C4-2B (cell line): ENCODE data around the gene CIAO3.

Experiments used
- H3K27ac ChIP-seq: fragments of 450-650 bp; 2 replicates; pipeline ENCODE4 v1.5.1; 2017
- CTCF ChIP-seq: fragments of 450-650 bp; conservative IDR thresholded peaks from 2 replicates; pipeline ENCODE4 v1.5.1; 2017; ENCODE audit warnings: mild to moderate bottlenecking
- ZFX ChIP-seq: fragments of 450-650 bp; IDR thresholded peaks from 2 replicates; pipeline ENCODE4 v1.6.1; 2017

Gene CIAO3

DNA sequence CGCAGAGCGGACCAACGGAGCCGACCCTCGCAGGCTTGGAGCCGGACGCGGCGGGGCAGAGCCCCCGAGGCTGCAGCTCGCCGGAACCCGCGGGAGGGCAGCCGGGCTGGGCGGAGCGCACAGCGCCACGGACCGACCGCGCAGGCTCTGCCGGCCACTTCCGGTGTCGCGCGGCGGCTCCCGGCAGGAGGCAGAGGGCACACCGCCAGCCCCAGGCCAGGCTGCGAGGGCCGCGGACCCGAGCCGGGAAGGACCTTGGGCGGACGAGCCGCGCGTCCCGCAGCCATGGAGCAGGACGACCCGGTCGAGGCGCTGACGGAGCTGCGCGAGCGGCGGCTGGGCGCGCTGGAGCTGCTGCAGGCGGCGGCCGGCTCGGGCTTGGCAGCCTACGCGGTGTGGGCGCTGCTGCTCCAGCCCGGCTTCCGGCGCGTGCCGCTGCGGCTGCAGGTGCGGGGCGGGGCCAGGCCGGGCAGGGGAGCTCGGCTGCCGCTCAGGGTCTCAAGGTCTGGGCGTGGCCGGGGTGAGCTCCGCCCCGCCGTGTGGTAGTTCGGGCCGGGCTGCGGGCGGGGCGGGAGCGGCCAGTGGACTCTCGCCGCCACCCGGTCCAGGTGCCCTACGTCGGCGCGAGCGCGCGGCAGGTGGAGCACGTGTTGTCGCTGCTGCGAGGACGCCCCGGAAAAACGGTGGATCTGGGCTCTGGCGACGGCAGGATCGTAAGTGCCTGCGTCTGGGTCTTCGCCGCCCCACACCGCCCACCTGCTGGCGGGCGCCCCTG is 19.6 kb downstream of the CIAO3 start, which contains the start of gene ANTKMT:
Gene ANTKMT (plus strand): TSS at position 157 of the 775 bp plus-strand sequence. CDS start 129 bp downstream, at position 286.
- H3K27ac ChIP-seq, result peak within 1 kb of the TSS; percentile 100
- TF ChIP-seq ZFX, result peak; percentile 46
- no peak for TF ChIP-seq CTCF

DNA sequence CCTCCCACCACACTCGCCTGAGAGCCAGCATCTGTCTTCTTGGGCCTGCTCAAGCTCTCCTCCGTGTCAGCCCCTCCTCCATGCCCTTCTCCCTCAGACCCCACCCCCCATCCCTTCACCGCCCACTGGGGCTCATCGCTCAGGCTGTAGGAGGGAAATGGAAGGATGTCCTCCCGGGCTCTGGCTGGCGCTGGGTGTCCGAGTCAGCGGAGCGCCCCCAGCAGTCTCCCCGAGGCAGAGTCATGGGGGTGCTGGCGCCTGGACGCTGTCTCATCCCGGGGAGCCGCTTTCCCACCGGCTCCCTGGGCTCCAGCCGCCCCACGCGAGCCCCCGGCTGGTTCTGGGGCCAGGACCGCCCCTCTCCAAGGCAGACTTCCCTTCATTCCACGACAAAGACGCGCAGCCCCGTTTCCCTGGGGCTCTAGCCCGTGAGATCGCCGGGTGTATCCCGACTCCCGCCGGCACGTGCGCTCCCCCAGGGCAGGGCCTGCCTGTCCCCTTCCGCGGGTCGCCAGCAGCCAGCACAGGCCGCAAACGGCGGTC is 20.3 kb downstream of the CIAO3 start:
- TF ChIP-seq ZFX, result no peak
- TF ChIP-seq CTCF, result no peak
- H3K27ac ChIP-seq, result peak overlapping the region; percentile 100

- H3K27ac ChIP-seq, result peak overlapping the region; percentile 100
- TF ChIP-seq ZFX (no peak), CTCF (peak; percentile 32)
Measured at GRCh38 chr16:719815-720446, 20.9 kb downstream of the CIAO3 start.

DNA sequence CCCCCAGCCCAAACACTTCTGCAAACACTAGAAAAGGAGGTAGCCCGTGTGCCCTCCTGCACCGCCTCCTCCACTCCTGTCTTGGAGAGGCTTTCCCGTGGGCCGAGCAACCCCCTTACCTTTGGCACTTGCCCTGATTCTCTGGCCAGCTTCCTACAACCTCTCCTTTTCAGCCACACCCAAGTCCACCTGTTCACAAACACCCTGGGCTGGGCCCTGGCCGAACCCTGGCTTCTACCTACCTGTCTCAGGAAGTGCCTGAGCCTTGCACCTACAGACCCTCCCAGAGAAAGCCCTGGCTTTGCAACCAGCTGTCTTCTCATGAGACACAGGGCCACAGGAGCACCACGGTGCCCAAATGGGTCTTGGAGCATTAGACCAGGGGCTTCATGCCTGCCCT is 21.9 kb downstream of the CIAO3 start:
- TF ChIP-seq ZFX (no peak), CTCF (no peak)
- peak overlapping the region; percentile 100; the same call in 1 of the 2 replicates for H3K27ac ChIP-seq

DNA sequence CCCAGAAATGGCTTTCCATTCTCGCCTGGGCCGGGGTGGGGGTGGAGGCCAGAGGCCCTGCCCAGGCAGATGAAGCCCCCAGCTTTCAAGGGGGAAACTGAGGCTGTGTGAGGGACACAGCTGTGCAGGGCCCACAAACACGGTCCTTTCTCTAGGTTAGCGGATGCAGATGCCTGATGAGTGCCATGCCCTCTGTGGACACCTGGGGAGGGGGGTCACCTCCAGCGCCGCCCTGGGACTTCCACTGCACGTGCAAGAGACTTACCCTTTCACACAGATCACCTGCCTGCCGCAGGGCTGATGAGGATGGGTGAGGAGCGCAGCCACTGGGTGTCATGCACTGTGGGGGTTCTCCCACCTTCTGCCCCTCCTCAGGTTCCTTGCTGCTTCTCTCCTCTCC is 22.4 kb downstream of the CIAO3 start:
- H3K27ac ChIP-seq, result no peak overlapping the region; the same call in 1 of the 2 replicates
- TF ChIP-seq ZFX, result no peak
- TF ChIP-seq CTCF, result no peak

GRCh38 chr16:717450-718245 is 23.1 kb downstream of the CIAO3 start:
- TF ChIP-seq CTCF (no peak), ZFX (no peak)
- no peak overlapping the region for H3K27ac ChIP-seq
